CD8-positive, alpha-beta memory T cell (primary cell): Measurements from ENCODE around the gene CEACAM6. TPM values are rescaled to one million over a fixed set of nuclear protein-coding genes. Genes with fewer than 3 reads are reported as not detected.

Experiments used
- CTCF ChIA-PET: fragments of 350-600 bp; sonication (Branson Sonifier 250); formaldehyde crosslinking; loops from one replicate; lab custom pipeline; 2021; ENCODE audit warnings: antibody characterized with exemption; lab: Charles Lee
- POLR2A ChIA-PET: fragments of 350-600 bp; sonication (Branson Sonifier 250); formaldehyde crosslinking; loops from one replicate; lab custom pipeline; 2021; ENCODE audit warnings: antibody characterized with exemption; lab: Charles Lee
- DNase-seq, 5 donors: peaks; one replicate each; pipeline versions ENCODE4 v3.0.0 to v3.0.0-alpha.2; 2020 to 2022; ENCODE audit warnings: mixed read lengths in 1 of 5
- H3K27ac ChIP-seq: one replicate; pipeline ENCODE4 v1.7.0; 2013; ENCODE audit warnings: low read depth, mild to moderate bottlenecking, low read length, moderate library complexity
- H3K27me3 ChIP-seq: 2 replicates; pipeline ENCODE4 v1.7.0; 2013; ENCODE audit warnings: low read length, mild to moderate bottlenecking; ENCODE audit not compliant: insufficient read depth, poor library complexity, severe bottlenecking
- H3K36me3 ChIP-seq: 2 replicates; pipeline ENCODE4 v1.7.0; 2013; ENCODE audit warnings: mild to moderate bottlenecking, low read length, moderate library complexity; ENCODE audit not compliant: insufficient read depth
- H3K4me1 ChIP-seq: 2 replicates; pipeline ENCODE4 v1.7.0; 2013; ENCODE audit warnings: mild to moderate bottlenecking, low read length, moderate library complexity; ENCODE audit not compliant: insufficient read depth
- H3K4me3 ChIP-seq: 2 replicates; pipeline ENCODE4 v1.7.0; 2013; ENCODE audit warnings: mild to moderate bottlenecking, low read length
- H3K9me3 ChIP-seq: 2 replicates; pipeline ENCODE4 v1.7.0; 2013; ENCODE audit warnings: mild to moderate bottlenecking, low read length
- H3K27ac Mint-ChIP-seq, 8 donors: one replicate each; pipeline ENCODE4 v1.8.0; 2020 to 2021; ENCODE audit warnings: mixed read lengths in 8 of 8, mild to moderate bottlenecking in 6 of 8, inconsistent platforms in 3 of 8, moderate library complexity in 3 of 8
- H3K27me3 Mint-ChIP-seq, 2 donors: one replicate each; pipeline ENCODE4 v1.8.0; 2020 to 2021; ENCODE audit warnings: mixed read lengths in 2 of 2, mild to moderate bottlenecking in 1 of 2, moderate library complexity in 1 of 2
- H3K36me3 Mint-ChIP-seq, 3 donors: one replicate each; pipeline ENCODE4 v1.8.0; 2020 to 2021; ENCODE audit warnings: mixed read lengths in 3 of 3, inconsistent platforms in 1 of 3, mild to moderate bottlenecking in 1 of 3
- H3K4me1 Mint-ChIP-seq, 3 donors: one replicate each; pipeline ENCODE4 v1.8.0; 2020 to 2021; ENCODE audit warnings: mixed read lengths in 3 of 3, inconsistent platforms in 1 of 3, mild to moderate bottlenecking in 1 of 3
- H3K4me3 Mint-ChIP-seq, 7 donors: one replicate each; pipeline ENCODE4 v1.8.0; 2020 to 2021; ENCODE audit warnings: mixed read lengths in 7 of 7, mild to moderate bottlenecking in 6 of 7, moderate library complexity in 4 of 7, inconsistent platforms in 2 of 7
- H3K9me3 Mint-ChIP-seq, 5 donors: one replicate each; pipeline ENCODE4 v1.8.0; 2020 to 2022; ENCODE audit warnings: mixed read lengths in 5 of 5, mild to moderate bottlenecking in 3 of 5, moderate library complexity in 2 of 5, inconsistent platforms in 1 of 5
- polyA plus RNA-seq: library from polyadenylated mRNA; unstranded; fragments of 300-500 nt; fragmentation: Illumina TruSeq; gene quantifications from one replicate; pipeline ENCODE4 v1.2.3, GENCODE V29; 2021
- total RNA-seq, 2 experiments: library from RNA; stranded (reverse); gene quantifications; one replicate each; pipeline ENCODE4 v1.2.3, GENCODE V29; 2021

Gene CEACAM6
- total and polyA plus RNA-seq, 3 experiments from 2014 or later: not detected

DNA sequence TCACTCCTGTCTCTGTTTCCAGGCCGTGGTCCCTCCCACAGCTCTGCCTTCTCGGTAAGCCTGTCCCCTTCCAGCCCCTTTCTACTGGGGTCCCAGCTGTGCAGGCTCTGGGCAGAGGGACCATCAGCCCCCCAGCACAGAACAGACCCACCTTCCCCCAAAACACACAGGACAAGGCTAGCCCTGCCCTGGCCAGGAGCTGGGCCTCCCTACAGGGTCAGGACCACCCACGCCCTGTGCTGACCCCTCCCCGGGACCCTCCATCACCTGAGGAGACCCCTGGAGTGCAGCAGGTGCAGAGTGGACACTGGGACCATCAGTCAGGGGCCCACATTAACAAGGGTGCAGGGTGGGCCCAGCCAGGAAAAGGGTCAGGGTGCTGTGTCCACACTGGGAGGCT is 55.0 kb downstream of the CEACAM6 start:
- Histone ChIP-seq H3K9me3 (no peaks in the 10 kb centered on the region), H3K4me3 (no peak overlapping the region), H3K27ac (no peak overlapping the region), H3K27me3 (no peaks in the 10 kb centered on the region), H3K36me3 (no peaks in the 10 kb centered on the region), H3K4me1 (no peaks in the 10 kb centered on the region)
- no peak overlapping the region for H3K27ac Mint-ChIP-seq
- no peaks in the 10 kb centered on the region for H3K4me1 Mint-ChIP-seq
- ChIA-PET CTCF (interaction anchor here (1.4 to 1.6 kb wide), 2 partner anchors 15 to 17 kb away, joined by 3 to 6 read pairs; no protein-coding TSS in a partner anchor), POLR2A (no interaction called here)
- no peak overlapping the region for H3K4me3 Mint-ChIP-seq
- DNase-seq: no peak
- peaks cover 0 to 3% (median 1%) of the 10 kb centered on the region in 3 donors for H3K36me3 Mint-ChIP-seq
- H3K27me3 Mint-ChIP-seq: peaks cover 7 to 31% of the 10 kb centered on the region in 2 donors
- peaks cover 0 to 2% (median 0%) of the 10 kb centered on the region in 5 donors for H3K9me3 Mint-ChIP-seq

GRCh38 chr19:41811036-41811435 is 55.7 kb downstream of the CEACAM6 start:
- Mint-ChIP-seq H3K27me3 (peaks cover 7 to 27% of the 10 kb centered on the region in 2 donors), H3K4me1 (no peaks in the 10 kb centered on the region), H3K36me3 (peaks cover 0 to 3% (median 1%) of the 10 kb centered on the region in 3 donors), H3K4me3 (no peak overlapping the region), H3K27ac (no peak overlapping the region), H3K9me3 (peaks cover 0 to 2% (median 0%) of the 10 kb centered on the region in 5 donors)
- no peak overlapping the region for H3K27ac ChIP-seq
- H3K36me3 ChIP-seq: no peaks in the 10 kb centered on the region
- no peaks in the 10 kb centered on the region for H3K9me3 ChIP-seq
- no peak overlapping the region for H3K4me3 ChIP-seq
- no peaks in the 10 kb centered on the region for H3K27me3 ChIP-seq
- ChIA-PET POLR2A (no interaction called here), CTCF (interaction anchor here (1.4 to 1.6 kb wide), 2 partner anchors 16 to 18 kb away, joined by 3 to 6 read pairs; no protein-coding TSS in a partner anchor)
- H3K4me1 ChIP-seq: no peaks in the 10 kb centered on the region
- no peak for DNase-seq

- Mint-ChIP-seq H3K9me3 (peaks cover 0 to 2% (median 0%) of the 10 kb centered on the region in 5 donors), H3K36me3 (peaks cover 0 to 3% (median 1%) of the 10 kb centered on the region in 3 donors), H3K27me3 (peaks cover 7 to 27% of the 10 kb centered on the region in 2 donors), H3K4me3 (no peak overlapping the region), H3K27ac (no peak overlapping the region), H3K4me1 (no peaks in the 10 kb centered on the region)
- Histone ChIP-seq H3K27me3 (no peaks in the 10 kb centered on the region), H3K27ac (no peak overlapping the region), H3K36me3 (no peaks in the 10 kb centered on the region), H3K4me1 (no peaks in the 10 kb centered on the region), H3K9me3 (no peaks in the 10 kb centered on the region), H3K4me3 (no peak overlapping the region)
- DNase-seq: no peak
- ChIA-PET CTCF (interaction anchor here (1.6 kb wide), 1 partner anchor 17 kb away, joined by 6 read pairs; no protein-coding TSS in a partner anchor), POLR2A (no interaction called here)
Observed at GRCh38 chr19:41811981-41812380, 56.7 kb downstream of the CEACAM6 start.

DNA sequence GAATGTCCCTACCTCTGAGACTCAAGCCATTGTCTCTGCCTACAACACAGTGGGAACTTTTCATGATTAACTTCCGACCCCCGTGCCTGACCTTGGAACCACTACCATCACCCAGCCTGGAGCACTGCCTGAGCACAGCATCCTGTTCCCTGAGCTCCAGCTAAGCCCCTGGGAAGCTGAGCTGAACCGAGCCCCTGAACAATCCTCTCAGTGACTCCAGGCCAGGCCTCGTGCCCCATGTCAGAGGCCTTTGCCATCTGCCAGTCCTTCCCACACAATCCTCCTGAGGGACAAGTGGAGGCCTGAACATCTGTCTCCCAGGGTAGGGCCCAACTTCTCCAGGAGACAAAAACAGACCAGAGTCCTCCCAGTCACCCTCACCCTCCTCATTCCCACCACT is 58.6 kb downstream of the CEACAM6 start:
- DNase-seq: no peak
- ChIA-PET CTCF (no interaction called here), POLR2A (no interaction called here)
- H3K9me3 ChIP-seq: no peaks in the 10 kb centered on the region
- H3K27ac ChIP-seq: no peak overlapping the region
- no peak overlapping the region for H3K27ac Mint-ChIP-seq
- H3K27me3 Mint-ChIP-seq: peaks cover 6 to 22% of the 10 kb centered on the region in 2 donors
- H3K27me3 ChIP-seq: no peaks in the 10 kb centered on the region
- no peak overlapping the region for H3K4me3 ChIP-seq
- H3K36me3 Mint-ChIP-seq: peaks cover 0 to 3% (median 0%) of the 10 kb centered on the region in 3 donors
- H3K36me3 ChIP-seq: no peaks in the 10 kb centered on the region
- no peaks in the 10 kb centered on the region for H3K4me1 ChIP-seq
- peaks cover 0 to 2% (median 0%) of the 10 kb centered on the region in 5 donors for H3K9me3 Mint-ChIP-seq
- H3K4me3 Mint-ChIP-seq: no peak overlapping the region
- no peaks in the 10 kb centered on the region for H3K4me1 Mint-ChIP-seq

GRCh38 chr19:41815301-41815700 is 60.0 kb downstream of the CEACAM6 start:
- Histone ChIP-seq H3K27ac (no peak overlapping the region), H3K27me3 (no peaks in the 10 kb centered on the region), H3K4me3 (no peak overlapping the region), H3K36me3 (no peaks in the 10 kb centered on the region), H3K4me1 (no peaks in the 10 kb centered on the region), H3K9me3 (no peaks in the 10 kb centered on the region)
- Mint-ChIP-seq H3K4me3 (no peak overlapping the region), H3K27me3 (peaks cover 6 to 18% of the 10 kb centered on the region in 2 donors), H3K9me3 (peaks cover 0 to 2% (median 0%) of the 10 kb centered on the region in 5 donors), H3K27ac (no peak overlapping the region), H3K36me3 (peaks cover 0 to 3% (median 0%) of the 10 kb centered on the region in 3 donors), H3K4me1 (no peaks in the 10 kb centered on the region)
- no peak for DNase-seq
- ChIA-PET CTCF (no interaction called here), POLR2A (no interaction called here)

DNA sequence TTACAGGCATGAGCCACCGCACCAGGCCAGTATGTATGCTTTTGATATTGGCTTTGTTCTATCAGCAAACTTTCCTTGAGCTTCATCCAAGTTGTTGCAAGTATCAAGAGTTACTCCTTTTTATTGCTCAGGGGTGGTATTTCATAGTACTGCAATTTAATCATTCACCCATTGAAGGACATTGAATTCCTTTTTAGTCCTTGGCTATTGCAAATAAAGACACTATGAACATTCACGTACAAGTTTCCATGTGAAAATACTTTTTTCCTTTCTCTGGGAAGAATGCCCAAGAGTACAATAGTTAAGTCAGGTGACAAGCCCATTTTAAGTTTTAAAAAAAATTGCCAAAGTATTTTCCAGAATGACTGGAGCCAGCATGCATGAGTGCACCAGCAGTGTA is 61.4 kb downstream of the CEACAM6 start:
- Histone ChIP-seq H3K4me1 (no peaks in the 10 kb centered on the region), H3K27ac (no peak overlapping the region), H3K4me3 (no peak overlapping the region), H3K9me3 (no peaks in the 10 kb centered on the region), H3K27me3 (no peaks in the 10 kb centered on the region), H3K36me3 (no peaks in the 10 kb centered on the region)
- Mint-ChIP-seq H3K4me3 (no peak overlapping the region), H3K36me3 (peaks cover 0 to 3% (median 0%) of the 10 kb centered on the region in 3 donors), H3K27me3 (peaks cover 12 to 27% of the 10 kb centered on the region in 2 donors), H3K9me3 (peaks cover 0 to 2% (median 0%) of the 10 kb centered on the region in 5 donors), H3K27ac (no peak overlapping the region), H3K4me1 (peaks cover 0 to 2% (median 0%) of the 10 kb centered on the region in 3 donors)
- ChIA-PET POLR2A (no interaction called here), CTCF (interaction anchor here (0.6 to 1.4 kb wide), 2 partner anchors 11 to 21 kb away, joined by 3 to 4 read pairs; no protein-coding TSS in a partner anchor)
- DNase-seq: no peak

DNA sequence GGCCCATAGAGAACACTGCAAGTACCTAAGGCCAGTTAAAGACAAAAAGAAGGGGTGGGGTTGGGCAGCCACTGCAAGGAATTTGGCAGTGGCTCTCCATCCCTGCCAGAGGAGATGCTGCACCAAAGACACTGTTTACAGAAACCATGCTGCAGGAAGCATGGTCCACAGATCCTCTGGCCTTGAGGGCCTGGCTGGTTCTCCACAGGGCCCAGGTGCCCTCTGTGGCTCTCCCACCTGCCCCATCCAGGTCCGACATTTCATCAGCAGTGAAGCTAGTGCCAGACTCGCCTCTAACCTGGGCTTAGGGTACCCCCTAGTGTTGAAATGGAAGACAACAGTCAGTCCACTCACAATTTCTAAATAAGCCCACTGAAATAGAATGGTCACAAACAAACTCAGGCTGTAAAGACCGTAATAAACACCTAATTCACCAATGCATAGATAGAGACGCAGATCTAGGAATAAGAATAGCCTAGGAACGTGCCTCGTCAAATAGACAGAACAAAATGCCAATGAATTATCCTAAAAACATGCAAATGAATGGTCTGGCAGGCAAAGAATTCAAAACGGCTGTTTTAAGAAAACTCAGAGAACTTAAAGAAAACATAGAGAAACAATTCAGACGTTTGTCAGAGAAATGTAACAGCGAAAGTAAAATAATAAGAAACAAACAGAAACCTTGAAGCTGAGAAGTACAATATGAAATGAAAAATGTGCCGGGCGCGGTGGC is 65.8 kb downstream of the CEACAM6 start:
- POLR2A ChIA-PET: no interaction called here

More for the DNA sequence above, 65.8 kb downstream of the CEACAM6 start:
- CTCF ChIA-PET: interaction anchor here (1.1 to 1.4 kb wide), 4 partner anchors 12 to 68 kb away, joined by 3 to 8 read pairs (median 4); no protein-coding TSS in a partner anchor
- H3K4me1 ChIP-seq: no peaks in the 10 kb centered on the region
- H3K4me3 Mint-ChIP-seq: no peak overlapping the region
- no peaks in the 10 kb centered on the region for H3K36me3 ChIP-seq
- no peaks in the 10 kb centered on the region for H3K9me3 Mint-ChIP-seq
- H3K27me3 ChIP-seq: no peaks in the 10 kb centered on the region
- peak in 3 of 5 donors; percentile 15 to 56 (median 27) for DNase-seq
- H3K27ac ChIP-seq: no peak overlapping the region
- peaks cover 12 to 28% of the 10 kb centered on the region in 2 donors for H3K27me3 Mint-ChIP-seq
- H3K36me3 Mint-ChIP-seq: no peaks in the 10 kb centered on the region
- H3K9me3 ChIP-seq: no peaks in the 10 kb centered on the region
- H3K4me3 ChIP-seq: no peak overlapping the region
- H3K27ac Mint-ChIP-seq: peak overlapping the region in 1 of 8 donors; percentile 84
- peaks cover 0 to 2% (median 0%) of the 10 kb centered on the region in 3 donors for H3K4me1 Mint-ChIP-seq
